Measurements from ENCODE around the gene DEDD2. TPM values are rescaled to one million over a fixed set of nuclear protein-coding genes. Genes with fewer than 3 reads are reported as not detected.
A peak's percentile ranks its signal among the peaks of the same experiment; 100 is the strongest.

The DEDD2 gene, protein sequence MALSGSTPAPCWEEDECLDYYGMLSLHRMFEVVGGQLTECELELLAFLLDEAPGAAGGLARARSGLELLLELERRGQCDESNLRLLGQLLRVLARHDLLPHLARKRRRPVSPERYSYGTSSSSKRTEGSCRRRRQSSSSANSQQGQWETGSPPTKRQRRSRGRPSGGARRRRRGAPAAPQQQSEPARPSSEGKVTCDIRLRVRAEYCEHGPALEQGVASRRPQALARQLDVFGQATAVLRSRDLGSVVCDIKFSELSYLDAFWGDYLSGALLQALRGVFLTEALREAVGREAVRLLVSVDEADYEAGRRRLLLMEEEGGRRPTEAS
- total RNA-seq (2013; cell fraction: nucleolus; rRNA removed) = 18.7 and 18.8 TPM in 2 replicates
- total RNA-seq (2014; rRNA removed) (17.6 and 22.1 TPM in 2 replicates), total RNA-seq (2014; rRNA removed; fragmentation: Illumina TruSeq; extraction: Trizol) (9.5 and 9.6 TPM in 2 replicates), total RNA-seq (2021) (15.3 and 18.2 TPM in 2 replicates), polyA plus RNA-seq (2011; rRNA removed) (10.1 and 20.0 TPM in 2 replicates), polyA plus RNA-seq (2014; fragmentation: Illumina TruSeq; extraction: Trizol) (5.1 and 12.5 TPM in 2 replicates), polyA plus RNA-seq (2014; fragmentation: Nextera tagmentation; extraction: Ambion mirVana) (1 to 10 TPM; 2.5 to 3.1 TPM), polyA plus RNA-seq (2014; rRNA removed) (24.0 and 28.6 TPM in 2 replicates), polyA plus RNA-seq (2016; fragmentation: Nextera tagmentation; extraction: Ambion mirVana) (10 to 100 TPM; 22.0 to 24.7 TPM), polyA minus RNA-seq (2011; rRNA and poly(A)+ RNA removed) (13.1 and 26.9 TPM in 2 replicates), Bru-seq, nascent RNA (percentile 71 among the genes with signal in this experiment), BruChase-seq, experiment 1, labeled RNA remaining after a 6-hour chase (percentile 69 among the genes with signal in this experiment), BruChase-seq, experiment 2, labeled RNA remaining after a 2-hour chase (percentile 72 among the genes with signal in this experiment)
- polyA plus RNA-seq (2011; ENCODE audit: low read depth) = 10.7 TPM
- 31.5 and 40.2 TPM in 2 replicates for polyA plus RNA-seq (2011; cell fraction: cytosol; rRNA removed)
- 23.7 and 26.9 TPM in 2 replicates for polyA plus RNA-seq (2011; cell fraction: nucleus; rRNA removed)
- polyA plus RNA-seq (2012) = 21.1 and 21.2 TPM in 2 replicates
- 6.9 and 8.0 TPM in 2 replicates for polyA minus RNA-seq (2011; cell fraction: cytosol; rRNA and poly(A)+ RNA removed)
- 8.7 and 9.5 TPM in 2 replicates for polyA minus RNA-seq (2011; cell fraction: nucleus; rRNA and poly(A)+ RNA removed)
- long read RNA-seq, experiment 1, transcript DEDD2-205 (5 exons, 1,183 nt) = major isoform, 18 of 37 reads
- long read RNA-seq, experiment 1, transcript DEDD2-203 (4 exons, 1,586 nt) = minor isoform, 8 of 37 reads
- long read RNA-seq, experiment 1, partial matches to known transcripts = 3 of 37 reads
- long read RNA-seq, experiment 1, other reads (novel, unspliced or antisense) = 8 of 37 reads
- long read RNA-seq, experiment 2, transcript DEDD2-205 (5 exons, 1,183 nt) = major isoform, 9 of 14 reads
- long read RNA-seq, experiment 2, partial matches to known transcripts = 1 of 14 reads
- long read RNA-seq, experiment 2, other reads (novel, unspliced or antisense) = 3 of 14 reads

DNA sequence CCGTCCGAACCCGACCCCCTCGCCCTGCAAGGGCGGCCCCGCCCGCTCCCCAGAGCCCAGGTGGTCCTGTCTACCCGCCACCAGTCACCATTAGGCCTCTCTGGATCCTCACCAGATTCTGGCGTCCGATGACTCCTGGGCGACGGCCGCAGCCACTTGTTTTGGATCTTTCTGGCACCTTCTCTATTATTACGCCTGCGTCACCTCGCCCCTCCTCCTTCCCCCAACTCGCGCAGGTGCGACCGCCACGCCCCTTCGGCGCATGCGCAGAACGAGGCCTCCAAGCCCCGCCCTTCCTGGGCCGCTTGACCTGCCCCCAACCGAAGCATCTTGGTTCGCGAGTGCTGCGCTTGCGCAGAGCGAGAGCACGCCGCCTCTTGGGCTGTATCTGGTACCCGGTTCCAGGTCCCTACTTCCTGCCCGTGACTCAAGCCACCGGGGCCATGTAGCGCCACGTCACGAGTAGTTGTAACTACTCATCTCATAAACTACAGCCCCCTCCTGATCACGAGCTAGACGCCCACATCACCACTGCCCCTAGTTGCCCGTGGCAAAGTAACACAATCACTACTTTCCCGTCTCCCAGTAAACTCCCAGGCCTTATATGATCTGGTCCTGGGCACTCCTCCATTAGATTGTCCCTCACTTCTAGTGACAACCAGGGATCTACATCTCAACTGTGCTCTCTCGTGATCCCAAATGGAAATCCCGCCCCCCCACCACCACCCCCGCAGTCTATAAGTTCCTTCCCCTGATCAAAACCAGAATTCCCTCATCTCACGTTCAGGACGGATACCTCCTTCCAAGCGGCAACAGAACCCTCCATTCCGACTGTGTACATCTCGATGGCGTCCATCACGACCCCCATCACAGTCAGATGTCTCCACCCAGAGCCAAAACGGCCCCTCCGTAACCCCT is at the start of gene DEDD2:
Gene DEDD2, minus strand, starts transcription at position 158 of the 918 bp plus-strand sequence. CDS start 670 bp downstream, outside the sequence.
- no peaks in the 10 kb centered on the region for H3K27me3 ChIP-seq (replicated peaks in 1 of 2; ENCODE audit: control insufficient read depth in 2 of 2, insufficient read depth in 2 of 2, low read length in 1 of 2)
- SMC1A ChIA-PET (ENCODE audit: uncharacterized antibody, unreplicated experiment) = interaction anchor here (1.0 to 4.6 kb wide), 3 partner anchors 15 to 85 kb away, joined by 3 to 19 read pairs (median 4); partner anchors contain the start of gene POU2F2
- H3K4me3 ChIP-seq = peak within 1 kb of the TSS; percentile 94
- peaks cover 0 to 8% of the 10 kb centered on the region in 2 experiments; a peak in 2 of 4 replicates for H3K36me3 ChIP-seq (ENCODE audit: control insufficient read depth in 2 of 2, insufficient read depth in 2 of 2, low read length in 1 of 2)
- POLR2A ChIA-PET = interaction anchor here (1.1 to 4.4 kb wide), 4 partner anchors 16 to 358 kb away, joined by 3 to 22 read pairs (median 6); no protein-coding TSS in a partner anchor
- no TSS peak for BruUV-seq (replicated peaks)
- RAD21 ChIA-PET (ENCODE audit: unreplicated experiment) = interaction anchor here (3.5 kb wide), 1 partner anchor 25 kb away, joined by 23 read pairs; the partner anchor contains the start of gene GSK3A
- ATAC-seq (peak; percentile 83), FAIRE-seq (peak; percentile 93), DNase-seq (ENCODE audit: low read depth, low spot score) (peak; percentile 96)
- peaks cover 59% of the 10 kb centered on the region for H3K79me2 ChIP-seq (ENCODE audit: control insufficient read depth, insufficient read depth, low read length)
- H3K27ac ChIP-seq (ENCODE audit: control insufficient read depth, insufficient read depth) = peak within 1 kb of the TSS; percentile 78
- peak within 1 kb of the TSS; percentile 71 for H3K9ac ChIP-seq (ENCODE audit: control insufficient read depth, insufficient read depth, low read length)
- 18% methylated on average over 57 of the region's 57 CpGs for WGBS (ENCODE audit: insufficient coverage, insufficient replicate concordance, low lambda C conversion rate, missing lambda C conversion rate)
- in situ Hi-C loops (cut with MboI) = no loop called here
- H3K9me3 ChIP-seq (replicated peaks; ENCODE audit: control insufficient read depth, insufficient read depth, low read length) = no peaks in the 10 kb centered on the region
- intact Hi-C loops (cut with micrococcal nuclease; ENCODE audit: unreplicated experiment) = loop anchor here (2.0 kb wide), 1 partner anchor 17 kb away; no protein-coding TSS in a partner anchor
- no peaks in the 10 kb centered on the region for H4K20me1 ChIP-seq (ENCODE audit: control insufficient read depth, insufficient read depth)
- peak within 1 kb of the TSS; percentile 87 for H2AFZ ChIP-seq (ENCODE audit: control insufficient read depth, low read depth, low read length)
- H3K4me2 ChIP-seq (ENCODE audit: control insufficient read depth, insufficient read depth) = peak within 1 kb of the TSS; percentile 85
- CTCF ChIA-PET = interaction anchor here (0.8 to 1.7 kb wide), 4 partner anchors 17 to 109 kb away, joined by 3 to 8 read pairs (median 4); no protein-coding TSS in a partner anchor
- H3K4me1 ChIP-seq (ENCODE audit: control insufficient read depth, insufficient read depth, low read length) = peaks cover 18% of the 10 kb centered on the region
- TF ChIP-seq, protein P1, sequence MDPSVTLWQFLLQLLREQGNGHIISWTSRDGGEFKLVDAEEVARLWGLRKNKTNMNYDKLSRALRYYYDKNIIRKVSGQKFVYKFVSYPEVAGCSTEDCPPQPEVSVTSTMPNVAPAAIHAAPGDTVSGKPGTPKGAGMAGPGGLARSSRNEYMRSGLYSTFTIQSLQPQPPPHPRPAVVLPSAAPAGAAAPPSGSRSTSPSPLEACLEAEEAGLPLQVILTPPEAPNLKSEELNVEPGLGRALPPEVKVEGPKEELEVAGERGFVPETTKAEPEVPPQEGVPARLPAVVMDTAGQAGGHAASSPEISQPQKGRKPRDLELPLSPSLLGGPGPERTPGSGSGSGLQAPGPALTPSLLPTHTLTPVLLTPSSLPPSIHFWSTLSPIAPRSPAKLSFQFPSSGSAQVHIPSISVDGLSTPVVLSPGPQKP (IDR thresholded peaks at IDR 0.05; ENCODE audit: low read depth, low read length) = no peak
- TF ChIP-seq TAF1 (IDR thresholded peaks at IDR 0.05; ENCODE audit: borderline replicate concordance, low read depth, low read length) = no peak
- TF ChIP-seq EZH2 (IDR thresholded peaks at IDR 0.05; ENCODE audit: borderline replicate concordance, control insufficient read depth, low read depth, low read length) = no peak
- TF ChIP-seq ZBED1 (IDR thresholded peaks at IDR 0.05; ENCODE audit: borderline replicate concordance) = no peak
- TF ChIP-seq, protein P2, sequence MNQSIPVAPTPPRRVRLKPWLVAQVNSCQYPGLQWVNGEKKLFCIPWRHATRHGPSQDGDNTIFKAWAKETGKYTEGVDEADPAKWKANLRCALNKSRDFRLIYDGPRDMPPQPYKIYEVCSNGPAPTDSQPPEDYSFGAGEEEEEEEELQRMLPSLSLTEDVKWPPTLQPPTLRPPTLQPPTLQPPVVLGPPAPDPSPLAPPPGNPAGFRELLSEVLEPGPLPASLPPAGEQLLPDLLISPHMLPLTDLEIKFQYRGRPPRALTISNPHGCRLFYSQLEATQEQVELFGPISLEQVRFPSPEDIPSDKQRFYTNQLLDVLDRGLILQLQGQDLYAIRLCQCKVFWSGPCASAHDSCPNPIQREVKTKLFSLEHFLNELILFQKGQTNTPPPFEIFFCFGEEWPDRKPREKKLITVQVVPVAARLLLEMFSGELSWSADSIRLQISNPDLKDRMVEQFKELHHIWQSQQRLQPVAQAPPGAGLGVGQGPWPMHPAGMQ (IDR thresholded peaks at IDR 0.05; ENCODE audit: borderline replicate concordance) = no peak
- no peak for TF ChIP-seq SUZ12 (IDR thresholded peaks at IDR 0.05; ENCODE audit: unreplicated experiment)
- TF ChIP-seq, protein P3, sequence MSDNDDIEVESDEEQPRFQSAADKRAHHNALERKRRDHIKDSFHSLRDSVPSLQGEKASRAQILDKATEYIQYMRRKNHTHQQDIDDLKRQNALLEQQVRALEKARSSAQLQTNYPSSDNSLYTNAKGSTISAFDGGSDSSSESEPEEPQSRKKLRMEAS (IDR thresholded peaks at IDR 0.05; ENCODE audit: low read depth, low read length) = peak; percentile 48; the same call in 1 of the 2 replicates
- no peak; the same call in 1 of the 2 replicates for TF ChIP-seq SMAD5 (IDR thresholded peaks at IDR 0.05; ENCODE audit: low read depth)
- no peak for TF ChIP-seq HDAC2 (IDR thresholded peaks at IDR 0.05)
- no peak for TF ChIP-seq SREBF1 (IDR thresholded peaks at IDR 0.05; ENCODE audit: low read length)
- peak; percentile 96 for TF ChIP-seq NRF1 (conservative IDR thresholded peaks at IDR 0.05; ENCODE audit: low read depth, low read length)
- TF ChIP-seq, protein P4, sequence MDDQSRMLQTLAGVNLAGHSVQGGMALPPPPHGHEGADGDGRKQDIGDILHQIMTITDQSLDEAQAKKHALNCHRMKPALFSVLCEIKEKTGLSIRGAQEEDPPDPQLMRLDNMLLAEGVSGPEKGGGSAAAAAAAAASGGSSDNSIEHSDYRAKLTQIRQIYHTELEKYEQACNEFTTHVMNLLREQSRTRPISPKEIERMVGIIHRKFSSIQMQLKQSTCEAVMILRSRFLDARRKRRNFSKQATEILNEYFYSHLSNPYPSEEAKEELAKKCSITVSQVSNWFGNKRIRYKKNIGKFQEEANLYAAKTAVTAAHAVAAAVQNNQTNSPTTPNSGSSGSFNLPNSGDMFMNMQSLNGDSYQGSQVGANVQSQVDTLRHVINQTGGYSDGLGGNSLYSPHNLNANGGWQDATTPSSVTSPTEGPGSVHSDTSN (IDR thresholded peaks at IDR 0.05; ENCODE audit: insufficient replicate concordance, low read depth, low read length) = no peak

Data from GM12878 (cell line).